Osteoblast (primary cell): Measurements from ENCODE around the gene AFMID. TPM values are rescaled to one million over a fixed set of nuclear protein-coding genes. Genes with fewer than 3 reads are reported as not detected.

Experiments used
- DNase-seq: peaks from one replicate; pipeline ENCODE4 v3.0.0; 2011; ENCODE audit warnings: low spot score, mixed read lengths; ENCODE audit not compliant: insufficient read length; ENCODE audit errors: missing footprints
- H2AFZ ChIP-seq: 2 replicates; pipeline ENCODE4 v1.6.0; 2011; ENCODE audit warnings: mild to moderate bottlenecking, low read length
- H3K27ac ChIP-seq: 2 replicates; pipeline ENCODE4 v1.5.1; 2011; ENCODE audit warnings: mild to moderate bottlenecking, low read depth, low read length, moderate library complexity
- H3K27me3 ChIP-seq: 2 replicates; pipeline ENCODE4 v1.6.0; 2012; ENCODE audit warnings: mild to moderate bottlenecking, control low read depth, inconsistent platforms, low read length, moderate library complexity; ENCODE audit not compliant: insufficient read depth
- H3K36me3 ChIP-seq: 2 replicates; pipeline ENCODE4 v1.5.1; 2011; ENCODE audit warnings: mild to moderate bottlenecking, low read length, control low read depth, moderate library complexity; ENCODE audit not compliant: insufficient read depth
- H3K4me1 ChIP-seq: 2 replicates; pipeline ENCODE4 v1.5.1; 2011; ENCODE audit warnings: mild to moderate bottlenecking, low read length, control low read depth, moderate library complexity; ENCODE audit not compliant: insufficient read depth
- H3K4me2 ChIP-seq: 2 replicates; pipeline ENCODE4 v1.6.0; 2011; ENCODE audit warnings: mild to moderate bottlenecking, low read length; ENCODE audit not compliant: insufficient read depth
- H3K4me3 ChIP-seq: fragments of 200-600 bp; sonication (generic); 3 replicates; pipeline ENCODE4 v1.5.1; 2012; ENCODE audit warnings: mild to moderate bottlenecking, low read length, inconsistent platforms; ENCODE audit not compliant: insufficient read depth
- H3K79me2 ChIP-seq: 2 replicates; pipeline ENCODE4 v1.6.0; 2012; ENCODE audit warnings: mild to moderate bottlenecking, low read length, control low read depth, inconsistent platforms; ENCODE audit not compliant: insufficient read depth
- H3K9me3 ChIP-seq: 2 replicates; pipeline ENCODE4 v1.5.1; 2011; ENCODE audit warnings: low read depth, low read length, control low read depth
- H4K20me1 ChIP-seq: 2 replicates; pipeline ENCODE4 v1.6.0; 2012; ENCODE audit warnings: mild to moderate bottlenecking, low read length, control low read depth; ENCODE audit not compliant: insufficient read depth
- CTCF ChIP-seq: IDR thresholded peaks from 2 replicates; pipeline ENCODE4 v1.5.1; 2011; ENCODE audit warnings: mild to moderate bottlenecking, low read depth, low read length, moderate library complexity; ENCODE audit errors: extremely low read depth
- total RNA-seq: library from RNA; depleted of rRNA; stranded (reverse); fragments of >200 nt; gene quantifications from 2 replicates; pipeline ENCODE4 v1.2.3, GENCODE V29; 2012

AFMID gene
- total RNA-seq, 1 donor, result 23.2 TPM

GRCh38 chr17:78249818-78250806 lies 63.0 kb downstream of the AFMID start:
- Histone ChIP-seq H3K9me3 (no peaks in the 10 kb centered on the region), H2AFZ (no peak overlapping the region)
- TF ChIP-seq CTCF, result no peak

GRCh38 chr17:78250891-78251772 lies 64.0 kb downstream of the AFMID start:
- peak; percentile 100 for DNase-seq
- Histone ChIP-seq H3K79me2 (no peaks in the 10 kb centered on the region), H3K4me2 (peak overlapping the region; percentile 73), H3K36me3 (no peaks in the 10 kb centered on the region), H3K4me3 (peak overlapping the region; percentile 60), H3K27ac (no peak overlapping the region), H3K4me1 (peaks cover 9% of the 10 kb centered on the region), H2AFZ (peak overlapping the region; percentile 89), H3K27me3 (peaks cover 6% of the 10 kb centered on the region), H3K9me3 (no peaks in the 10 kb centered on the region), H4K20me1 (no peaks in the 10 kb centered on the region)
- TF ChIP-seq CTCF, result peak; percentile 98

More at GRCh38 chr17:78249818-78250806, 63.0 kb downstream of the AFMID start:
- Histone ChIP-seq H4K20me1 (no peaks in the 10 kb centered on the region), H3K4me1 (peaks cover 9% of the 10 kb centered on the region), H3K79me2 (no peaks in the 10 kb centered on the region), H3K27ac (no peak overlapping the region), H3K36me3 (no peaks in the 10 kb centered on the region), H3K4me2 (no peak overlapping the region), H3K27me3 (peaks cover 6% of the 10 kb centered on the region), H3K4me3 (no peak overlapping the region)
- peak; percentile 64 for DNase-seq

GRCh38 chr17:78251773-78252103 lies 64.6 kb downstream of the AFMID start:
- TF ChIP-seq CTCF, result no peak
- no peaks in the 10 kb centered on the region for H4K20me1 ChIP-seq
- H3K4me1 ChIP-seq, result peaks cover 9% of the 10 kb centered on the region

More at GRCh38 chr17:78251773-78252103, 64.6 kb downstream of the AFMID start:
- H3K27ac ChIP-seq, result no peak overlapping the region
- H2AFZ ChIP-seq, result no peak overlapping the region
- peaks cover 6% of the 10 kb centered on the region for H3K27me3 ChIP-seq
- no peak for DNase-seq
- no peaks in the 10 kb centered on the region for H3K9me3 ChIP-seq
- H3K36me3 ChIP-seq, result no peaks in the 10 kb centered on the region
- H3K4me3 ChIP-seq, result no peak overlapping the region
- H3K4me2 ChIP-seq, result no peak overlapping the region
- no peaks in the 10 kb centered on the region for H3K79me2 ChIP-seq
